ENCODE measurements around the gene KLHL22.

DNA sequence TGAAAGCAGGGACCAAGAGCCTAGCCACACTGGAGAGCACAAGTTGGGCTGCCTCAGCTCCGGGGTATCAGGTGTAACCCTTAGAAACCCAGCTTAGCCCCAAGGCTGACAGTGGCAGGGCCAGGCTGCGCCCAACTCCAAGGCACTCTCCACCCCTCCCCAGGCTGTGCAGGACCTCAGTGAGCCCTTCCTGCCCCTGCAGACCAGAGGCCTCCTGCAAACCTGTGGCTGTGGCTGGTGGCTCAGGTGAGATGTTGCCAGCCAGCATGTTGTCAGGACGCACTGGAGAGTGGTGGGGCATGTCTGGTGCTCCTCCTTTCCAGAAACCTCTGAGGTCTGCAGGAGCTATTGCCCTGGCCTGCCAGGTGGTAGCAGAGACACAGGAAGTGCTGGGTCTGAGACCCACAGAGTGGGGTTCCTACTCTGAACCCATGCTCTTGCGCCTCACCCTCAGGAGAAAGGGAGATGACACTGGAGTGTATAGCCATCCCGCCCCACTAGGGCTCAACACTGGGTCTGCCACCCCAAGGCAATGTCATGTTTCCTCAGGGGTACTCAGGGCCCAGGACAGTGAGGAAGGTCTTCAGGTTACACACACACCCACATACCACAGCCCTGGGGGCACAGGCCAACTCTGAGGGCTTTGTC lies 55.5 kb downstream of the KLHL22 start:
- TF ChIP-seq TAF1 (IDR thresholded peaks at IDR 0.05; ENCODE audit: borderline replicate concordance, low read depth, low read length) (no peak), POLR2A (IDR thresholded peaks at IDR 0.05; ENCODE audit: low read depth, low read length) (no peak), POLR2AphosphoS5 (IDR thresholded peaks at IDR 0.05; ENCODE audit: low read depth, low read length) (no peak)

All from GM12892 (cell line).